WTC11 (cell line): ENCODE measurements around the gene FGF1. TPM values are rescaled to one million over a fixed set of nuclear protein-coding genes. Genes with fewer than 3 reads are reported as not detected.

Source experiments
- ATAC-seq: fragments of 200-7000 bp; cut with Tn5 transposase; 2 replicates; pipeline ENCODE4 v1.10.0; 2021; ENCODE audit warnings: mild to moderate bottlenecking, moderate library complexity
- CTCF ChIA-PET: fragments of 300-600 bp; sonication (Branson Sonifier 250); formaldehyde crosslinking; loops from one replicate; lab custom pipeline; 2021; ENCODE audit warnings: antibody characterized with exemption; lab: Charles Lee
- POLR2A ChIA-PET: fragments of 350-600 bp; sonication (Branson Sonifier 250); formaldehyde crosslinking; loops from one replicate; lab custom pipeline; 2021; ENCODE audit warnings: antibody characterized with exemption; lab: Charles Lee
- DNase-seq: peaks from one replicate; pipeline ENCODE4 v3.0.0; 2021; ENCODE audit warnings: low spot score
- H3K27ac Mint-ChIP-seq: 2 replicates; pipeline ENCODE4 v1.8.0; 2021; ENCODE audit warnings: mixed read lengths
- H3K27me3 Mint-ChIP-seq: 2 replicates; pipeline ENCODE4 v1.8.0; 2021; ENCODE audit warnings: low read depth, mild to moderate bottlenecking, moderate library complexity, mixed read lengths
- H3K36me3 Mint-ChIP-seq: 2 replicates; pipeline ENCODE4 v1.8.0; 2021; ENCODE audit warnings: mixed read lengths
- H3K4me1 Mint-ChIP-seq: 2 replicates; pipeline ENCODE4 v1.8.0; 2022; ENCODE audit warnings: mixed read lengths
- H3K4me3 Mint-ChIP-seq: 2 replicates; pipeline ENCODE4 v1.8.0; 2021; ENCODE audit warnings: mild to moderate bottlenecking, moderate library complexity, mixed read lengths
- H3K9me3 Mint-ChIP-seq: 2 replicates; pipeline ENCODE4 v1.8.0; 2021; ENCODE audit warnings: mixed read lengths
- ETV6 ChIP-seq: sonication (generic); formaldehyde crosslinking; IDR thresholded peaks from 2 replicates; pipeline ENCODE4 v1.8.1; 2022; ENCODE audit warnings: mild to moderate bottlenecking, missing genetic modification reagents
- HMGA2 ChIP-seq: fragments of 250-450 bp; sonication (Bioruptor Pico); IDR thresholded peaks from 2 replicates; pipeline ENCODE4 v1.4.0; 2021; ENCODE audit warnings: mild to moderate bottlenecking, moderate library complexity
- KAT7 ChIP-seq: sonication (generic); formaldehyde crosslinking; IDR thresholded peaks from 2 replicates; pipeline ENCODE4 v1.8.1; 2023; ENCODE audit warnings: missing genetic modification reagents, mild to moderate bottlenecking, borderline replicate concordance
- MYBL2 ChIP-seq: sonication (generic); formaldehyde crosslinking; IDR thresholded peaks from 2 replicates; pipeline ENCODE4 v1.8.1; 2023; ENCODE audit warnings: mild to moderate bottlenecking, moderate library complexity, missing genetic modification reagents
- NFATC4 ChIP-seq: fragments of 250-450 bp; sonication (Bioruptor Pico); IDR thresholded peaks from 2 replicates; pipeline ENCODE4 v1.9.0; 2021; ENCODE audit warnings: mild to moderate bottlenecking
- NFE2L1 ChIP-seq: sonication (generic); formaldehyde crosslinking; IDR thresholded peaks from 2 replicates; pipeline ENCODE4 v1.8.1; 2023; ENCODE audit warnings: missing genetic modification reagents
- NFYB ChIP-seq: sonication (generic); formaldehyde crosslinking; conservative IDR thresholded peaks from 2 replicates; pipeline ENCODE4 v1.8.0; 2022; ENCODE audit warnings: low read depth, missing genetic modification reagents
- NR3C1 ChIP-seq: sonication (generic); formaldehyde crosslinking; conservative IDR thresholded peaks from 2 replicates; pipeline ENCODE4 v1.8.1; 2023; ENCODE audit warnings: low read depth, mild to moderate bottlenecking, missing genetic modification reagents
- PRRX2 ChIP-seq: fragments of 250-450 bp; sonication (Bioruptor Pico); IDR thresholded peaks from 2 replicates; pipeline ENCODE4 v1.8.0; 2021; ENCODE audit warnings: mild to moderate bottlenecking
- SMAD4 ChIP-seq: sonication (generic); formaldehyde crosslinking; IDR thresholded peaks from 2 replicates; pipeline ENCODE4 v1.8.0; 2022; ENCODE audit warnings: mild to moderate bottlenecking, missing genetic modification reagents
- SP1 ChIP-seq: sonication (generic); formaldehyde crosslinking; conservative IDR thresholded peaks from 2 replicates; pipeline ENCODE4 v1.8.1; 2022; ENCODE audit warnings: missing genetic modification reagents
- TEAD4 ChIP-seq: sonication (generic); formaldehyde crosslinking; IDR thresholded peaks from 2 replicates; pipeline ENCODE4 v1.8.0; 2022; ENCODE audit warnings: mild to moderate bottlenecking, missing genetic modification reagents
- ZNF219 ChIP-seq: sonication (generic); formaldehyde crosslinking; IDR thresholded peaks from 2 replicates; pipeline ENCODE4 v1.8.0; 2023; ENCODE audit warnings: missing genetic modification reagents, mild to moderate bottlenecking, borderline replicate concordance
- total RNA-seq: library from RNA; stranded (reverse); gene quantifications from 3 replicates; pipeline ENCODE4 v1.2.3, GENCODE V29; 2021
- TF ChIP-seq, protein P1 (sequence below): sonication (generic); formaldehyde crosslinking; IDR thresholded peaks from 2 replicates; pipeline ENCODE4 v1.8.1; 2022; ENCODE audit warnings: mild to moderate bottlenecking, missing genetic modification reagents, moderate library complexity, borderline replicate concordance
- TF ChIP-seq, protein P2 (sequence below): sonication (generic); formaldehyde crosslinking; IDR thresholded peaks from 2 replicates; pipeline ENCODE4 v1.8.0; 2022; ENCODE audit warnings: missing genetic modification reagents
- TF ChIP-seq, protein P3 (sequence below): fragments of 250-450 bp; sonication (Bioruptor Pico); IDR thresholded peaks from 2 replicates; pipeline ENCODE4 v1.9.0; 2021; ENCODE audit warnings: moderate library complexity, mild to moderate bottlenecking, inconsistent platforms, borderline replicate concordance
- TF ChIP-seq, protein P4 (sequence below): sonication (generic); formaldehyde crosslinking; IDR thresholded peaks from 2 replicates; pipeline ENCODE4 v1.8.0; 2022; ENCODE audit warnings: mild to moderate bottlenecking, missing genetic modification reagents
- TF ChIP-seq, protein P5 (sequence below): sonication (generic); formaldehyde crosslinking; IDR thresholded peaks from 2 replicates; pipeline ENCODE4 v1.8.1; 2022; ENCODE audit warnings: low read depth, mild to moderate bottlenecking, moderate library complexity, missing genetic modification reagents, borderline replicate concordance
- TF ChIP-seq, protein P6 (sequence below): sonication (generic); formaldehyde crosslinking; conservative IDR thresholded peaks from 2 replicates; pipeline ENCODE4 v1.8.1; 2022; ENCODE audit warnings: mild to moderate bottlenecking, missing genetic modification reagents
- TF ChIP-seq, protein P7 (sequence below): sonication (generic); formaldehyde crosslinking; IDR thresholded peaks from 2 replicates; pipeline ENCODE4 v1.8.1; 2023; ENCODE audit warnings: mild to moderate bottlenecking, missing genetic modification reagents

FGF1 gene
- total RNA-seq, 1 experiment from 2014 or later = 0.55 TPM

DNA sequence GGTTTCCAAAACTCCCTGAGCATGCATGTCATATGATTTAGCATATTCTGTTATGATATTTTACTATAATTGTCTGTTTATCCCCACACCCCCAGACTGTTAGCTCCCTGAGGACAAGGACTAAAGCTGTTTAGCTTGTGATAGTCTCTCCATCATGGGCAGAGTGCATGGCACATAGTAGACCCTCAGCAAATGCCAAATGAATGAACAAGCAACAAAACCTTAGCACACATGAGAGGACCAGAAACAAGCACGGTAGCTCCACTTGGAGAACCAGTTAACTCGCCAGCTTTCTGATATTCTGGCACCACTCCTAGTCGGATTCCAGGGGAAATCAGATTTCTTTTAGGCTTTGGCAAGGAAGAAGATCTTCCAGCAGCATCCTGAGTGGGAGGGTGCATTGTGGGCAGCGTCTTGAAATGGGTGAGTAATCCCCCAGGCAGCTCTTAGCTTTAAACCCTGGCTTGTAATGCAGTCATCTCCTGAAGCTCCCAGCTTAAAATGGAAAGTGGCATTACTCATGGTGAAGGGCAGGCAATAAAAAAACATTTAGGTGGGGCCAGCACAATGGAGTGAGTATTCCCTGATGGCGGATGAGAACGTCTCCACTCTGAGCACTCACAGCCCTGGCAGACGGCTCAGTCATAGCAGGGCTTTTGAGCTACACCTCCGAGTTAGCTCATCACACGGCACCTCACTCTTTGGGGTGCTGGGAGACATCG is 41.1 kb downstream of the FGF1 start:
- Mint-ChIP-seq H3K36me3 (0 out of 2 replicates have a peak, but pooled peaks cover 3% of the 10 kb centered on the region), H3K9me3 (no peaks in the 10 kb centered on the region; the same call in 1 of the 2 replicates), H3K27ac (peak overlapping the region; percentile 5; the same call in 1 of the 2 replicates), H3K27me3 (no peaks in the 10 kb centered on the region), H3K4me3 (no peak overlapping the region), H3K4me1 (peaks cover 29% of the 10 kb centered on the region)
- no peak for ATAC-seq
- TF ChIP-seq NFATC4 (CRISPR knock-in tag) (no peak), HMGA2 (CRISPR knock-in tag) (no peak), PRRX2 (no peak)
- TF ChIP-seq, protein P1, sequence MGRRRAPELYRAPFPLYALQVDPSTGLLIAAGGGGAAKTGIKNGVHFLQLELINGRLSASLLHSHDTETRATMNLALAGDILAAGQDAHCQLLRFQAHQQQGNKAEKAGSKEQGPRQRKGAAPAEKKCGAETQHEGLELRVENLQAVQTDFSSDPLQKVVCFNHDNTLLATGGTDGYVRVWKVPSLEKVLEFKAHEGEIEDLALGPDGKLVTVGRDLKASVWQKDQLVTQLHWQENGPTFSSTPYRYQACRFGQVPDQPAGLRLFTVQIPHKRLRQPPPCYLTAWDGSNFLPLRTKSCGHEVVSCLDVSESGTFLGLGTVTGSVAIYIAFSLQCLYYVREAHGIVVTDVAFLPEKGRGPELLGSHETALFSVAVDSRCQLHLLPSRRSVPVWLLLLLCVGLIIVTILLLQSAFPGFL (CRISPR knock-in tag) = no peak
- TF ChIP-seq, protein P2, sequence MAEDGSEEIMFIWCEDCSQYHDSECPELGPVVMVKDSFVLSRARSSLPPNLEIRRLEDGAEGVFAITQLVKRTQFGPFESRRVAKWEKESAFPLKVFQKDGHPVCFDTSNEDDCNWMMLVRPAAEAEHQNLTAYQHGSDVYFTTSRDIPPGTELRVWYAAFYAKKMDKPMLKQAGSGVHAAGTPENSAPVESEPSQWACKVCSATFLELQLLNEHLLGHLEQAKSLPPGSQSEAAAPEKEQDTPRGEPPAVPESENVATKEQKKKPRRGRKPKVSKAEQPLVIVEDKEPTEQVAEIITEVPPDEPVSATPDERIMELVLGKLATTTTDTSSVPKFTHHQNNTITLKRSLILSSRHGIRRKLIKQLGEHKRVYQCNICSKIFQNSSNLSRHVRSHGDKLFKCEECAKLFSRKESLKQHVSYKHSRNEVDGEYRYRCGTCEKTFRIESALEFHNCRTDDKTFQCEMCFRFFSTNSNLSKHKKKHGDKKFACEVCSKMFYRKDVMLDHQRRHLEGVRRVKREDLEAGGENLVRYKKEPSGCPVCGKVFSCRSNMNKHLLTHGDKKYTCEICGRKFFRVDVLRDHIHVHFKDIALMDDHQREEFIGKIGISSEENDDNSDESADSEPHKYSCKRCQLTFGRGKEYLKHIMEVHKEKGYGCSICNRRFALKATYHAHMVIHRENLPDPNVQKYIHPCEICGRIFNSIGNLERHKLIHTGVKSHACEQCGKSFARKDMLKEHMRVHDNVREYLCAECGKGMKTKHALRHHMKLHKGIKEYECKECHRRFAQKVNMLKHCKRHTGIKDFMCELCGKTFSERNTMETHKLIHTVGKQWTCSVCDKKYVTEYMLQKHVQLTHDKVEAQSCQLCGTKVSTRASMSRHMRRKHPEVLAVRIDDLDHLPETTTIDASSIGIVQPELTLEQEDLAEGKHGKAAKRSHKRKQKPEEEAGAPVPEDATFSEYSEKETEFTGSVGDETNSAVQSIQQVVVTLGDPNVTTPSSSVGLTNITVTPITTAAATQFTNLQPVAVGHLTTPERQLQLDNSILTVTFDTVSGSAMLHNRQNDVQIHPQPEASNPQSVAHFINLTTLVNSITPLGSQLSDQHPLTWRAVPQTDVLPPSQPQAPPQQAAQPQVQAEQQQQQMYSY (CRISPR knock-in tag) = no peak
- POLR2A ChIA-PET = no interaction called here
- no peak for DNase-seq
- CTCF ChIA-PET = interaction anchor here (0.5 to 5.4 kb wide), 11 partner anchors 10 to 325 kb away, joined by 3 to 68 read pairs (median 3); no protein-coding TSS in a partner anchor

DNA sequence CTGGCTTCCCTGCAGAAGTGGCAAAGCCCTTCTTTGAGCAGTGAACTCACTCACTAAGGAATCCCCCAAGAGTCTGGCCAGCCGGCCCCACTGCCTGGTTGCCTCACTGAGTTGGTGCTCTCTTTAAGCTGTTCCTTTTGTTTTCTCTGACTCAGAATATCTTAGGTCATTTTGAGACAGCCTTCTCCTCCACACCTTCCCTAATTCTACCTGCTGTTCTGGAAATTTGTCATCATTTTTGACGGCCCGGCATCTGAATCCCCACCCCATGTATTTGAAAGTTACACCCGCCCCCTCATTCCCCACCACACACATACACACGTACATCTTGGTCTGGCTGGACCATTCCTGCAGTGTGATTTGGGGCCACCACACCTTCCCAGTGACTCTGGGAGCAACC is 41.8 kb downstream of the FGF1 start:
- DNase-seq = no peak
- CTCF ChIA-PET = interaction anchor here (0.5 to 5.4 kb wide), 8 partner anchors 11 to 324 kb away, joined by 3 to 68 read pairs (median 4); no protein-coding TSS in a partner anchor
- no peak overlapping the region for H3K4me3 Mint-ChIP-seq
- peak overlapping the region; percentile 5; the same call in 1 of the 2 replicates for H3K27ac Mint-ChIP-seq
- no peak for TF ChIP-seq ETV6 (CRISPR knock-in tag)
- no peak for TF ChIP-seq PRRX2
- ATAC-seq = no peak; the same call in 1 of the 2 replicates
- POLR2A ChIA-PET = no interaction called here
- no peaks in the 10 kb centered on the region for H3K27me3 Mint-ChIP-seq
- no peaks in the 10 kb centered on the region; the same call in 1 of the 2 replicates for H3K9me3 Mint-ChIP-seq
- H3K36me3 Mint-ChIP-seq = 0 out of 2 replicates have a peak, but pooled peaks cover 3% of the 10 kb centered on the region
- peaks cover 29% of the 10 kb centered on the region for H3K4me1 Mint-ChIP-seq

DNA sequence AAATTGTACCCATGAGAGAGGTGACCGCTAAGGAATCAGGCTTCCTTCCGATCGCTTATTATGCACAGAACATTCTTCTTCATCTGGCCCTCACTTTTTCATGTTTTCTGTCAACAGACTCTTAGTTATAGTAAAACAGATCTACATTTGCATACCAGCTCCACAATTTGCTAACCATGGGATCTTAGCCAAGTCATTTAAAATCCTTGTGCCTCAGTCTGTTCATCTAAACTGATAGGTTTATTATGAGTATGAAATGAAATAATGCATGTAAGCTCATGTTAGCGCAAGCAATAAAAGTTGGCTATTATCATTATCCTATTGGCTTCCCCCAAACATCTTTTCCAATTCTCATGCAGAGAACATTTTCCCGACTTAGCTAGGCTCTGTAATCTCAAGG is 42.3 kb downstream of the FGF1 start:
- Mint-ChIP-seq H3K36me3 (0 out of 2 replicates have a peak, but pooled peaks cover 3% of the 10 kb centered on the region), H3K9me3 (no peaks in the 10 kb centered on the region; the same call in 1 of the 2 replicates)
- DNase-seq = no peak
- TF ChIP-seq SP1 (CRISPR knock-in tag) (no peak), SMAD4 (no peak), NFE2L1 (CRISPR knock-in tag) (no peak), ZNF219 (CRISPR knock-in tag) (no peak), NFYB (CRISPR knock-in tag) (no peak), NR3C1 (CRISPR knock-in tag) (no peak), ETV6 (CRISPR knock-in tag) (no peak), MYBL2 (CRISPR knock-in tag) (no peak), TEAD4 (no peak), KAT7 (CRISPR knock-in tag) (no peak)
- TF ChIP-seq, protein P3, sequence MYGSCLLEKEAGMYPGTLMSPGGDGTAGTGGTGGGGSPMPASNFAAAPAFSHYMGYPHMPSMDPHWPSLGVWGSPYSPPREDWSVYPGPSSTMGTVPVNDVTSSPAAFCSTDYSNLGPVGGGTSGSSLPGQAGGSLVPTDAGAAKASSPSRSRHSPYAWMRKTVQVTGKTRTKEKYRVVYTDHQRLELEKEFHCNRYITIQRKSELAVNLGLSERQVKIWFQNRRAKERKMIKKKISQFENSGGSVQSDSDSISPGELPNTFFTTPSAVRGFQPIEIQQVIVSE (CRISPR knock-in tag) = no peak
- TF ChIP-seq, protein P1 (CRISPR knock-in tag) = no peak
- TF ChIP-seq, protein P4, sequence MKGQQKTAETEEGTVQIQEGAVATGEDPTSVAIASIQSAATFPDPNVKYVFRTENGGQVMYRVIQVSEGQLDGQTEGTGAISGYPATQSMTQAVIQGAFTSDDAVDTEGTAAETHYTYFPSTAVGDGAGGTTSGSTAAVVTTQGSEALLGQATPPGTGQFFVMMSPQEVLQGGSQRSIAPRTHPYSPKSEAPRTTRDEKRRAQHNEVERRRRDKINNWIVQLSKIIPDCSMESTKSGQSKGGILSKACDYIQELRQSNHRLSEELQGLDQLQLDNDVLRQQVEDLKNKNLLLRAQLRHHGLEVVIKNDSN (CRISPR knock-in tag) = no peak
- TF ChIP-seq, protein P5, sequence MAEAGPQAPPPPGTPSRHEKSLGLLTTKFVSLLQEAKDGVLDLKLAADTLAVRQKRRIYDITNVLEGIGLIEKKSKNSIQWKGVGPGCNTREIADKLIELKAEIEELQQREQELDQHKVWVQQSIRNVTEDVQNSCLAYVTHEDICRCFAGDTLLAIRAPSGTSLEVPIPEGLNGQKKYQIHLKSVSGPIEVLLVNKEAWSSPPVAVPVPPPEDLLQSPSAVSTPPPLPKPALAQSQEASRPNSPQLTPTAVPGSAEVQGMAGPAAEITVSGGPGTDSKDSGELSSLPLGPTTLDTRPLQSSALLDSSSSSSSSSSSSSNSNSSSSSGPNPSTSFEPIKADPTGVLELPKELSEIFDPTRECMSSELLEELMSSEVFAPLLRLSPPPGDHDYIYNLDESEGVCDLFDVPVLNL = no peak
- TF ChIP-seq, protein P6, sequence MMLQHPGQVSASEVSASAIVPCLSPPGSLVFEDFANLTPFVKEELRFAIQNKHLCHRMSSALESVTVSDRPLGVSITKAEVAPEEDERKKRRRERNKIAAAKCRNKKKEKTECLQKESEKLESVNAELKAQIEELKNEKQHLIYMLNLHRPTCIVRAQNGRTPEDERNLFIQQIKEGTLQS (CRISPR knock-in tag) = no peak
- TF ChIP-seq, protein P7, sequence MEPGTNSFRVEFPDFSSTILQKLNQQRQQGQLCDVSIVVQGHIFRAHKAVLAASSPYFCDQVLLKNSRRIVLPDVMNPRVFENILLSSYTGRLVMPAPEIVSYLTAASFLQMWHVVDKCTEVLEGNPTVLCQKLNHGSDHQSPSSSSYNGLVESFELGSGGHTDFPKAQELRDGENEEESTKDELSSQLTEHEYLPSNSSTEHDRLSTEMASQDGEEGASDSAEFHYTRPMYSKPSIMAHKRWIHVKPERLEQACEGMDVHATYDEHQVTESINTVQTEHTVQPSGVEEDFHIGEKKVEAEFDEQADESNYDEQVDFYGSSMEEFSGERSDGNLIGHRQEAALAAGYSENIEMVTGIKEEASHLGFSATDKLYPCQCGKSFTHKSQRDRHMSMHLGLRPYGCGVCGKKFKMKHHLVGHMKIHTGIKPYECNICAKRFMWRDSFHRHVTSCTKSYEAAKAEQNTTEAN (CRISPR knock-in tag) = no peak
- TF ChIP-seq, all 79 proteins: peak for 0
- POLR2A ChIA-PET = no interaction called here
- peaks cover 29% of the 10 kb centered on the region for H3K4me1 Mint-ChIP-seq
- no peak overlapping the region for H3K4me3 Mint-ChIP-seq
- H3K27ac Mint-ChIP-seq = no peak overlapping the region
- ATAC-seq = no peak
- no peaks in the 10 kb centered on the region for H3K27me3 Mint-ChIP-seq
- CTCF ChIA-PET = interaction anchor here (0.6 to 5.4 kb wide), 8 partner anchors 11 to 245 kb away, joined by 3 to 68 read pairs (median 3); no protein-coding TSS in a partner anchor
